HepG2 (cell line): ENCODE measurements around the gene LGALS9.

ENCODE experiments used
- NR2C2 ChIP-seq: sonication (generic); formaldehyde crosslinking; IDR thresholded peaks from 2 replicates; pipeline ENCODE4 v1.4.0; 2020; ENCODE audit warnings: missing genetic modification reagents, mild to moderate bottlenecking, moderate library complexity, borderline replicate concordance
- PBX3 ChIP-seq: sonication (generic); formaldehyde crosslinking; IDR thresholded peaks from 2 replicates; pipeline ENCODE4 v1.8.1; 2023; ENCODE audit warnings: missing genetic modification reagents, inconsistent platforms, borderline replicate concordance
- POLR2AphosphoS5 ChIP-seq: IDR thresholded peaks from 2 replicates; pipeline ENCODE4 v1.6.1; 2012; ENCODE audit warnings: low read depth, low read length
- TBP ChIP-seq: sonication (generic); formaldehyde crosslinking; IDR thresholded peaks from 2 replicates; pipeline ENCODE4 v1.5.0; 2020; ENCODE audit warnings: missing genetic modification reagents

GRCh38 chr17:27649929-27650328 is 18.9 kb downstream of the LGALS9 start:
- TF ChIP-seq NR2C2 (CRISPR knock-in tag) (no peak), PBX3 (CRISPR knock-in tag) (no peak), TBP (no peak), POLR2AphosphoS5 (no peak)
